Measurements from ENCODE around the gene PREX1. TPM values are rescaled to one million over a fixed set of nuclear protein-coding genes. Genes with fewer than 3 reads are reported as not detected.

The PREX1 gene
- total RNA-seq, 1 donor from 2014 or later = 235 TPM

- Mint-ChIP-seq H3K4me1 (ENCODE audit: low read depth, unreplicated experiment) (peaks cover 14% of the 10 kb centered on the region), H3K27me3 (ENCODE audit: unreplicated experiment) (peaks cover 3% of the 10 kb centered on the region), H3K36me3 (ENCODE audit: unreplicated experiment) (no peaks in the 10 kb centered on the region), H3K9me3 (ENCODE audit: unreplicated experiment) (peaks cover 8% of the 10 kb centered on the region), H3K27ac (ENCODE audit: unreplicated experiment) (no peak overlapping the region), H3K4me3 (ENCODE audit: unreplicated experiment) (no peak overlapping the region)
- no peak for DNase-seq
- no peak for TF ChIP-seq CTCF (IDR thresholded peaks at IDR 0.05; ENCODE audit: partially characterized antibody, unreplicated experiment)
Observed at GRCh38 chr20:48582673-48582985, 245.2 kb downstream of the PREX1 start.

GRCh38 chr20:48581167-48581566 is 246.6 kb downstream of the PREX1 start:
- no peak overlapping the region for H3K4me3 Mint-ChIP-seq (ENCODE audit: unreplicated experiment)
- H3K36me3 Mint-ChIP-seq (ENCODE audit: unreplicated experiment) = no peaks in the 10 kb centered on the region
- TF ChIP-seq CTCF (IDR thresholded peaks at IDR 0.05; ENCODE audit: partially characterized antibody, unreplicated experiment) = no peak
- H3K27ac Mint-ChIP-seq (ENCODE audit: unreplicated experiment) = no peak overlapping the region
- DNase-seq = no peak
- peaks cover 14% of the 10 kb centered on the region for H3K4me1 Mint-ChIP-seq (ENCODE audit: low read depth, unreplicated experiment)
- peaks cover 8% of the 10 kb centered on the region for H3K9me3 Mint-ChIP-seq (ENCODE audit: unreplicated experiment)
- peaks cover 3% of the 10 kb centered on the region for H3K27me3 Mint-ChIP-seq (ENCODE audit: unreplicated experiment)

GRCh38 chr20:48578397-48579098 is 249.3 kb downstream of the PREX1 start:
- Mint-ChIP-seq H3K4me1 (ENCODE audit: low read depth, unreplicated experiment) (peaks cover 6% of the 10 kb centered on the region), H3K9me3 (ENCODE audit: unreplicated experiment) (peaks cover 4% of the 10 kb centered on the region), H3K27ac (ENCODE audit: unreplicated experiment) (no peak overlapping the region), H3K27me3 (ENCODE audit: unreplicated experiment) (peaks cover 3% of the 10 kb centered on the region), H3K36me3 (ENCODE audit: unreplicated experiment) (no peaks in the 10 kb centered on the region), H3K4me3 (ENCODE audit: unreplicated experiment) (no peak overlapping the region)
- DNase-seq = no peak
- no peak for TF ChIP-seq CTCF (IDR thresholded peaks at IDR 0.05; ENCODE audit: partially characterized antibody, unreplicated experiment)

GRCh38 chr20:48577557-48577956 is 250.2 kb downstream of the PREX1 start:
- Mint-ChIP-seq H3K4me3 (ENCODE audit: unreplicated experiment) (no peak overlapping the region), H3K27me3 (ENCODE audit: unreplicated experiment) (peaks cover 1% of the 10 kb centered on the region), H3K27ac (ENCODE audit: unreplicated experiment) (no peak overlapping the region), H3K36me3 (ENCODE audit: unreplicated experiment) (no peaks in the 10 kb centered on the region), H3K9me3 (ENCODE audit: unreplicated experiment) (peaks cover 2% of the 10 kb centered on the region), H3K4me1 (ENCODE audit: low read depth, unreplicated experiment) (peaks cover 5% of the 10 kb centered on the region)
- TF ChIP-seq CTCF (IDR thresholded peaks at IDR 0.05; ENCODE audit: partially characterized antibody, unreplicated experiment) = no peak
- no peak for DNase-seq

GRCh38 chr20:48574383-48574782 is 253.4 kb downstream of the PREX1 start:
- no peaks in the 10 kb centered on the region for H3K27me3 Mint-ChIP-seq (ENCODE audit: unreplicated experiment)
- no peak overlapping the region for H3K4me3 Mint-ChIP-seq (ENCODE audit: unreplicated experiment)
- no peak overlapping the region for H3K27ac Mint-ChIP-seq (ENCODE audit: unreplicated experiment)
- no peaks in the 10 kb centered on the region for H3K4me1 Mint-ChIP-seq (ENCODE audit: low read depth, unreplicated experiment)
- H3K36me3 Mint-ChIP-seq (ENCODE audit: unreplicated experiment) = no peaks in the 10 kb centered on the region
- DNase-seq = no peak
- H3K9me3 Mint-ChIP-seq (ENCODE audit: unreplicated experiment) = peaks cover 2% of the 10 kb centered on the region
- no peak for TF ChIP-seq CTCF (IDR thresholded peaks at IDR 0.05; ENCODE audit: partially characterized antibody, unreplicated experiment)

Other genes starting within 250 kb of the PREX1 start
- 30.2 TPM for gene ARFGEF2, start 93.7 kb upstream of the PREX1 start, total RNA-seq (ENCODE audit: unreplicated experiment)
- gene CSE1L, start 218.3 kb upstream of the PREX1 start, total RNA-seq (ENCODE audit: unreplicated experiment) = 66.4 TPM